Left renal cortex interstitium (tissue), 4 donors: ENCODE measurements around the gene SDHAF2. TPM values are rescaled to one million over a fixed set of nuclear protein-coding genes. Genes with fewer than 3 reads are reported as not detected.
"Not testable (repeated sequence)": the region's sequence is repeated elsewhere in the genome, so short reads cannot be mapped to it uniquely, and the experiment has no call there.

Experiments used
- DNase-seq, 4 donors: peaks; one replicate each; pipeline ENCODE4 v3.0.0-alpha.2; 2013; ENCODE audit warnings: low read depth in 4 of 4, low spot score in 2 of 4, missing footprints in 1 of 4
- polyA plus RNA-seq, 4 donors: library from polyadenylated mRNA; unstranded; fragments of 120-200 nt; gene quantifications; one replicate each; pipeline ENCODE4 v1.2.1, GENCODE V29; 2013; ENCODE audit not compliant: insufficient read length in 4 of 4

The SDHAF2 gene
- polyA plus RNA-seq, 4 donors = 39.8 to 49.7 (median 46.4) TPM

DNA sequence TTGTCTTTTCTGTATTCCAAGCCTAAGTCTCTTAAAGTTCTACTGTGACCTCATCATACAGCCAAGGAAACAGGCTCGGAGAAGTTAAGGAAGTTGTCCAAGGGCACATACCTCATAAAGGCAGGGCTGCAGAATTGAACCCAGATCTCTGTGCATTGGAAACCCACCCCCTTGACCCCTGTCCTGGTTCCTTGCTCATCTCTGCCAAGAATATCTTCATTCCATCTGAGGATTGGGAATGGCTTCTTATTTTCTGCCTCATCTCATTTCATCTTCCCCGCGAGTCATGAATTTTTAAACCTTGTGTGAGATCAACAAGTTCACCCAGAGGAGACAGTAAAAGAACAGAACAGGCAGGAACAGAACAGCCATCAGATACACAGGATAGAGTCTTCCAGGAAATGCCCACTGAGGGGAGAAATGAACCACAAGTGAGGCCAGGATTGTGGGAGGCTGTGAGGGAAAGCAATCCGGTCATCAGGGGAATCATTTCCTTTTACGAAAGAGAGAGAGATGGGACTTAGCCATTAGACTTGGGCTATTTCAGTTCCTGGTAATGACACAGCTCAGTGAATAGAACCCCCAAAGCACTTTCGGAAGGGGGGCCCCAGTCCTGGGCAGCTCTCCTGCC lies 44.2 kb downstream of the SDHAF2 start:
- no peak for DNase-seq

GRCh38 chr11:61475433-61475832 lies 45.5 kb downstream of the SDHAF2 start:
- DNase-seq = no peak

DNA sequence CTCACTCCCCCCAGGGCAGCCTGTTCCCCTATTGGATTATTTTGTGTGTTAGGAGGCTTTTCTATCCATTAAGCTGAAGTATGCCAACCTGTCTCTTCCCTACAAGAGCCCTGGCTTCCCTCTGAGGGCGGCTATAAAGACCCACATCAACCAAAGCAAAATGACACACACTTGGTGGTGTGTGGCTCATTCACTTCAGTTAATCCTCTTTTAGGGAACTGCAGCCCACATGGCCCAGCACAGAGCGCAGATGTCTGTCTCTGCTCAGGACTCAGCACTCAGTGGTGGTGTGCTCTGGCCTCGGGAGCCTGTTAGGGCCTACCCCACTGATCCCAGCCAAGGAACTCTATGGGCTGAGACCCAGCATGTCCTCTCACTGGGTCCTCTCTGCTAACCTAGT lies 46.4 kb downstream of the SDHAF2 start:
- DNase-seq = no peak

DNA sequence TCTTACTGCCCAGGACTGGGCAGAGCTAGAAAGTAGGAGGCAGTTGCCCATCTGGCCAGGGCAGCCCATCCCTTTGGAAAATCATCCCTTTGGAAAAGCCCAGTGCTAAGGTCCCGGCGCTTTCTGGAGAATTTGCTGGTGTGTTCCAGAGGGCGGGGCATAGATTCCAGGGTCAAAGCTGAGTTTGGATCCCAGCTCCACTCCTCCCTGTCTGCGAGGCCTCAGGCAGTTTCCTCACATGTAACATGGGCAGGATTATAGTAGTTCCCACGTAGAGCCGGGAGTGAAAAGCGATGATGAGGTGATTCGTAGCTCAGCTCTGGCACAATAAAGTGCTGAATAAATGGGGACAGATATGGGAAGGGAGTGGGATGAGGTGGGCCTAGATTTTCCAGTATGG lies 47.2 kb downstream of the SDHAF2 start:
- no peak for DNase-seq

DNA sequence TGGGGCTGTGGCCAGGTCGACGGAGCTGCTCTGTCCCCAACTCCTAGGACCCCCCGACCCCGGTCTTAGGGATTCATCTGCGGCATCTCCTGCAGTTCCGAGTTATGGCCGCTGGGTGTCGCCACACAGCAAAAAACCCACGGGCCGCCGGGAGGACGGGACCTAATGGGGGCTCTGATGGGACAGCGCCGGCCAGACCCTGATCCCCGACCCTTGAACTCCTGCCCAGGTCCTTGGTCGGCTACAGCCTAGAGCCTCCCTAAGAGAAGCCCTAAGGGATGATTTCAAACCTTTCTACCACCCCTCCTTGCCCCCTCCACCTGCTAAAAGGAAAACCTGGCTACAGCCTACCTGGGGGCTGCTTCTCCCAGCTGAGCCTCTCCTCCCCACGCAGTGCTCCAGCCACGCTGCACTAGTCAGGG lies 47.8 kb downstream of the SDHAF2 start:
- DNase-seq = no peak

DNA sequence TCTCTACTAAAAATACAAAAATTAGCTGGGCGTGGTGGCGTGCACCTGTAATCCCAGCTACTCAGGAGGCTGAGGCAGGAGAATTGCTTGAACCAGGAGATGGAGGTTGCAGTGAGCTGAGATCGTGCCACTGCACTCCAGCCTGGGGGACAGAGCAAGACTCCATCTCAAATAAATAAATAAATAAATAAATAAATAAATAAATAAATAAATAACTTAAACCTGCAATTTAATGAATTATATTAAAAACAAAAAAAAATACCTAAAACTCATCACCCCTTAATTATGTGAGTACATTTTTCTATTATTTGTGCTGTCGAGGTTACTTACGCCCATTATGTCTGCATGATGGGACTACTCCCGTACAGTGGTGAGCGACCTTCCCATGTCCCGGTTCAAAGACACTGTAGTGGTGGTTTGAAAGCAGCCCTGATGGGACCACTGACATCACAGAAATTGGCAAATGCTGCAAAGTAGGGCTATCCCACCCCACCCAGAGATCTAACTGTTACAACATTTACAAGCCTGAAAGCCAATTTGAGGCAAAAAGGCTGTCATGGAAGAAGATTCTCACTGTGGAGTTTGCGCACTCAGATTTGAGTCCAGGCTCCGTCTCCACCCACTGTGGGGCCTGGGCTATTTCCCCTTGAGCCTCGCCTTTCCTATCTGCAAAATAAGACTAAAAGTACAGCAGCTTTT lies 49.6 kb downstream of the SDHAF2 start:
- DNase-seq = not testable (repeated sequence)

- no peak for DNase-seq
Observed at GRCh38 chr11:61480261-61480993, 50.5 kb downstream of the SDHAF2 start.

GRCh38 chr11:61480994-61481335 lies 51.0 kb downstream of the SDHAF2 start:
- DNase-seq = peak in 1 of 4 donors; percentile 65

GRCh38 chr11:61481806-61482205 lies 51.9 kb downstream of the SDHAF2 start:
- no peak for DNase-seq

GRCh38 chr11:61482513-61482912 lies 52.6 kb downstream of the SDHAF2 start:
- no peak for DNase-seq

DNA sequence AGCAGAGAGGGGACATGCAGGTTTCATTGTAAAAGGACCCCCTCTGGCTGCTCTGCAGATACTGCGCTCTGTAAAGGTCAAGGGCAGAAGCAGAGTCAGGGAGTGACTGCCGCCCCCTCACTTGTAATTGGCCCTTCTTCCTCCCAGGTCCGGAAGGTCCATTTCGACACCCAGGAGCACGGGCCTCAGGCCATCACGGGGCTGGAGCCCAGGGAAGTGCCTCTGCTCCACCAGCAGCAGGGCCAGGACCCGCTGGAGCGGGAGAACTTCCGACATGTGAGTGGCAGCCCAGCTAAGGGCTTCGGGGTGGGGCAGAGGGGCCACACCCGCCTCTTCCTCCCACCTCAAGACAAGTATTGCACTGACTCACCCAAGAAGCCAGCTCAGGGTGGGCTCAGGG lies 54.6 kb downstream of the SDHAF2 start:
- DNase-seq = no peak

- no peak for DNase-seq
Observed at GRCh38 chr11:61485080-61485479, 55.2 kb downstream of the SDHAF2 start.

GRCh38 chr11:61486011-61486620 lies 56.2 kb downstream of the SDHAF2 start:
- DNase-seq = no peak

GRCh38 chr11:61486779-61487178 lies 56.9 kb downstream of the SDHAF2 start:
- no peak for DNase-seq

DNA sequence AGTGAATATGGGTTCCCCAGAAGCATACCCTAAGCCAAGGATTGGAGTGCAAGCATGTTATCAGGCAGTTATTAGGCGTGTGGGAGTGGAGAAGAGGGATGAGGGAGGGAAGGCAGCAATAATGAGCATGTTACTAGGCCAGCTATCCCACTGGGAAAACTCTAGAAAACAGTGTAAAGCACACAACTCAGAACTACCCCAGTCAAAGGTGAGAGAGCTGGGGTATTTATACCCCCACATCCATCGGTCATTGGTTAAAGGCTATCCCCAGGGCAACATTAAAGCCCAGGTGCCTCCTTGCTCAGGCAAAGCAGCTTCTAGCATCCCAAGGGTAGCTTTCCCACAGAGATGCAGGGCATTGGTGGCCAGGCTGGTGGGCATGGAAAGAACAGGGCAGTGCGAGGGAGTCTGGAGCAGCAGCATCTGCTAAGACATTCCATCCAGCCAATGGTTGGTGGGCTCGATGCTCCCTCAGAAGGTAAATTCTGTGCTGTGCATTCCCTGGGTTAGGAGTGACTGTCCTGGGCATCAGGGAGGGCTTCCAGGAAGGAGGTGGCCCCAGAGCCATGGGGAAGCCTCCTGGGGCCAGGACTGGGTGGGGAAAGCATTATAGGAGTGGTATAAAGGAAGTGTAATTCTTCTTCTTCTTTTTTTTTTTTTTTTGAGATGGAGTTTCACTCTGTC lies 57.6 kb downstream of the SDHAF2 start:
- DNase-seq = no peak

- DNase-seq = peak in 1 of 4 donors; percentile 46
Observed at GRCh38 chr11:61488651-61489291, 58.8 kb downstream of the SDHAF2 start.

DNA sequence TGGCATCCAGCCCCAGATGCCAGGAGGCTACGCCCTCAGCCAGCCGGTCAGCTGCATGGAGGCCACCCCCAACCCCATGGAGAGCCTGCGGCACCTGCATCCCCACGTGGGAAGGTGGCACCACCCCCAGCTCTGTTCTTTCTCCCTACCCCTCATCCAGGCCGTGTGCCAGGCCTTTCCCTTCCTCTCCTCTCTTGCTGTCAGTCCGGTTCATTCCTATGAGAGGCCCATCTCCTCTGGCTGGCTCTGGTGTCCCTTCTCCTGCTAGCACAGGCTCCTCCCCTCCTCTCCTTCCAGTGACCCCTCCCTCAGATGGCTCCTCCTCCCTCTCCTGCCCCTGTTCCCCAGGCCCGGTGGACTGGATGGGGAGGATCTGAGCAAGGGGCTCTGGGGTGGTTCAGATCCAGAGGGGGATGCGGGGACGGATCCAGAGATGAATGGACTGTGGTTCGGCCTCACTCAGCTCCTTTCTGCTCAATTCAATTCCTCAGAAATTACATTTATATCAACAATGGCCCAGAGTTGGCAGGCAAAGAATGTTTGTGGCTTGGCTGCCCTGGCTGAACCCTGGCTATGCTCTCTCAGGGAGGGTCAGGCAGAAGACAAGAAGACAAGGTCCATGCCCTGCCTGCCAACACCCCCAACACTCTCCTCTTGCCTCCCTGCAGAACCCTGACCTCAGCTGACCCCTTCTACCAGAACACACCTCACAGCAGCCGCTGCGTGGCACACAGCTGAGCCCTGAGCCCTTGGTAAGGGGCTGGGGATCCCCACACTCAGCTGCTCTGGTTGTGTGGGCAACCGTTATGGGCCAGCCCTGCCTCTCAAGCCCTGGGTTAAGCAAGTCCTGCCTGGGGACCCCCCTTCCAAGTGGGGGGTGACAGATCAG lies 60.2 kb downstream of the SDHAF2 start:
- no peak for DNase-seq

DNA sequence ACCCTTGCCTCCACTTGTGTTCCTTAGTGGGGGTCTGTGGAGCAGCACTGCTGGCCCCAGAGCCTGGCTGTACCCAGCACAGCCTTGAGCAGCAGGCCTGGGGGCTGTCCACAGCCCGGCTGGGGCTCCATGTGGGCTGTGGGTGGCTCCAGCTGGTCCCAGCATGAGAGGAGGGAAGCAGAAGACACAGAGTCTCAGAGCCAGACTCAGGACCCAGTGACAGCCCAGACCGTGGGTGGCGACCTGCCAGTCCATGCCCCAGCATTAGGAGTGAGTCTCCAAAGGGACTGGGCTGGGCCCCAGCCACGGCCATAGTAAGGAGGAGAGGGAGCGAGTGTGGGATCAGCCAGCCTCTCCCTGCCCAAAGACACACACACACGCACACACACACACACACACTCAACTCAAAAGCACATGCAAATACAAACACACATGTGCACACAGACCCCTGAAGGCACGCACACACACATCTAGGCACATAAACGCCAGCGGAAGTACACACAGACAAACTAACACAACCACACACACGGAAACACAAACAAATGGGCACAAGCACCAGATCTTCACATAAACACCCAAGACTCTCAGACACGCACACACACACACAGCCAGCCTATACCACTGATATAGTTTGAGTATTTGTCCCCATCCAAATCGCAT lies 61.9 kb downstream of the SDHAF2 start:
- DNase-seq = no peak
